Subcutaneous abdominal adipose tissue (tissue), 5 donors: ENCODE measurements around the gene TBC1D21.

Experiments used
- H3K27ac ChIP-seq: one replicate; pipeline ENCODE4 v1.7.0; 2013; ENCODE audit warnings: low read depth, mild to moderate bottlenecking, inconsistent platforms, low read length, moderate library complexity
- H3K27me3 ChIP-seq, 5 donors: one replicate each; pipeline ENCODE4 v1.7.0; 2013; ENCODE audit warnings: low read length in 5 of 5, inconsistent platforms in 1 of 5; ENCODE audit not compliant: control insufficient read depth in 5 of 5, insufficient read depth in 4 of 5
- H3K36me3 ChIP-seq, 5 donors: one replicate each; pipeline ENCODE4 v1.7.0; 2013; ENCODE audit warnings: low read length in 5 of 5; ENCODE audit not compliant: control insufficient read depth in 5 of 5, insufficient read depth in 5 of 5
- H3K4me1 ChIP-seq, 5 donors: one replicate each; pipeline ENCODE4 v1.7.0; 2013; ENCODE audit warnings: low read length in 5 of 5, mild to moderate bottlenecking in 3 of 5, moderate library complexity in 1 of 5; ENCODE audit not compliant: control insufficient read depth in 5 of 5, insufficient read depth in 5 of 5
- H3K4me3 ChIP-seq, 5 donors: one replicate each; pipeline ENCODE4 v1.7.0; 2013; ENCODE audit warnings: low read length in 5 of 5, low read depth in 1 of 5
- H3K9ac ChIP-seq, 5 donors: one replicate each; pipeline ENCODE4 v1.7.0; 2013; ENCODE audit warnings: low read length in 5 of 5, mild to moderate bottlenecking in 4 of 5, moderate library complexity in 3 of 5
- H3K9me3 ChIP-seq, 5 donors: one replicate each; pipeline ENCODE4 v1.7.0; 2013; ENCODE audit warnings: low read length in 5 of 5; ENCODE audit not compliant: control insufficient read depth in 5 of 5
- donor health status: healthy.
- donor health status: healthy.
- donor health status: healthy.
- donor health status: healthy.
- donor health status: healthy.

TBC1D21 gene

GRCh38 chr15:73869216-73869995 is 4.0 kb upstream of the TBC1D21 start:
- no peaks in the 10 kb centered on the region for H3K36me3 ChIP-seq
- no peak overlapping the region for H3K27ac ChIP-seq
- H3K4me1 ChIP-seq = peaks cover 0 to 11% (median 1%) of the 10 kb centered on the region in 5 donors
- no peak overlapping the region for H3K9ac ChIP-seq
- H3K27me3 ChIP-seq = peaks cover 29 to 43% (median 34%) of the 10 kb centered on the region in 5 donors
- H3K4me3 ChIP-seq = no peak overlapping the region
- peaks cover 0 to 2% (median 0%) of the 10 kb centered on the region in 5 donors for H3K9me3 ChIP-seq

- peaks cover 0 to 11% (median 1%) of the 10 kb centered on the region in 5 donors for H3K4me1 ChIP-seq
- no peak overlapping the region for H3K9ac ChIP-seq
- H3K27me3 ChIP-seq = peaks cover 25 to 41% (median 34%) of the 10 kb centered on the region in 5 donors
- no peak overlapping the region for H3K27ac ChIP-seq
- H3K36me3 ChIP-seq = no peaks in the 10 kb centered on the region
- no peaks in the 10 kb centered on the region for H3K9me3 ChIP-seq
- no peak overlapping the region for H3K4me3 ChIP-seq
These were observed 2.5 kb upstream of the TBC1D21 start for GRCh38 chr15:73870700-73871408.

- peaks cover 17 to 41% (median 26%) of the 10 kb centered on the region in 5 donors for H3K27me3 ChIP-seq
- no peak overlapping the region for H3K9ac ChIP-seq
- no peaks in the 10 kb centered on the region for H3K9me3 ChIP-seq
- no peak overlapping the region for H3K4me3 ChIP-seq
- no peaks in the 10 kb centered on the region for H3K36me3 ChIP-seq
- no peak overlapping the region for H3K27ac ChIP-seq
- peaks cover 0 to 9% (median 1%) of the 10 kb centered on the region in 5 donors for H3K4me1 ChIP-seq
These were observed 1.0 kb upstream of the TBC1D21 start for GRCh38 chr15:73872346-73872745.

DNA sequence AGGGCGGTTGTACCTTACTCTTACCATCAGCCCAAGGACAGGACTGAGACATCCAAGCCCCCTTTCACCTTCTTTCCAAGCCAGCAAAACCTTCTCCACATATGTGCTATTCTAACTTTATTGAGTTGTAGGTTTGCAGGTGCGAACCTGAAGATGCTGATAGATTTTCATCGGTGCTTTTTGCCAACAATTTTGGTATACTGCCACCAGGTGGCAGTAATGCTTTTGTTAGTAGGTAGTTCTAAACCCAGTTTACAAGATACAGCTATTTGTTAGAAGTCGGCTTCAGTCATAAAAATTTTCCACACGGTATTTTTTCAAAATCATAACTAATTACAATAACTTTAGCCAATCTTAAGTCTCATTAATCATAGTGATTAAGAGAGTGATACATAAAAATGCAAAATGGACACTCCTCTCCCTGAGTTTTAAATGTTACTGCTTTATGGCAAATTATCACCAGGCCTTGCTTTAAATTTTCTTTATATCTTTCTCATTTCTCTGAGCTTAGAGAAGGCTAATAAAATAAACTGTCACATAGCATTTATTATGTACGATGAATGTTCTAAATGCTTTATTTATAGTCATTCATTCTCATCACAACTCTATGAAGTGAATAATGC is 636 bp downstream of the TBC1D21 start:
- Histone ChIP-seq H3K27me3 (peaks cover 13 to 30% (median 18%) of the 10 kb centered on the region in 5 donors), H3K27ac (no peak overlapping the region), H3K4me1 (peaks cover 0 to 9% (median 1%) of the 10 kb centered on the region in 5 donors), H3K4me3 (no peak overlapping the region), H3K9me3 (peaks cover 0 to 4% (median 0%) of the 10 kb centered on the region in 5 donors), H3K36me3 (no peaks in the 10 kb centered on the region), H3K9ac (no peak overlapping the region)

GRCh38 chr15:73879426-73879825 is 6.1 kb downstream of the TBC1D21 start:
- Histone ChIP-seq H3K27me3 (peaks cover 1 to 28% (median 11%) of the 10 kb centered on the region in 5 donors), H3K4me1 (no peaks in the 10 kb centered on the region), H3K27ac (no peak overlapping the region), H3K9me3 (peaks cover 0 to 4% (median 0%) of the 10 kb centered on the region in 5 donors), H3K9ac (no peak overlapping the region), H3K36me3 (no peaks in the 10 kb centered on the region), H3K4me3 (no peak overlapping the region)

- no peaks in the 10 kb centered on the region for H3K4me1 ChIP-seq
- peaks cover 0 to 4% (median 0%) of the 10 kb centered on the region in 5 donors for H3K9me3 ChIP-seq
These were observed 8.4 kb downstream of the TBC1D21 start for GRCh38 chr15:73881579-73882320.

GRCh38 chr15:73882761-73883419 is 9.5 kb downstream of the TBC1D21 start:
- Histone ChIP-seq H3K9ac (no peak overlapping the region), H3K4me1 (no peaks in the 10 kb centered on the region), H3K27me3 (peaks cover 4 to 31% (median 11%) of the 10 kb centered on the region in 5 donors), H3K4me3 (no peak overlapping the region), H3K36me3 (no peaks in the 10 kb centered on the region), H3K27ac (no peak overlapping the region), H3K9me3 (peaks cover 0 to 1% (median 0%) of the 10 kb centered on the region in 5 donors)

More at GRCh38 chr15:73881579-73882320, 8.4 kb downstream of the TBC1D21 start:
- Histone ChIP-seq H3K4me3 (no peak overlapping the region), H3K27ac (no peak overlapping the region), H3K27me3 (peaks cover 4 to 31% (median 11%) of the 10 kb centered on the region in 5 donors), H3K9ac (no peak overlapping the region), H3K36me3 (no peaks in the 10 kb centered on the region)

DNA sequence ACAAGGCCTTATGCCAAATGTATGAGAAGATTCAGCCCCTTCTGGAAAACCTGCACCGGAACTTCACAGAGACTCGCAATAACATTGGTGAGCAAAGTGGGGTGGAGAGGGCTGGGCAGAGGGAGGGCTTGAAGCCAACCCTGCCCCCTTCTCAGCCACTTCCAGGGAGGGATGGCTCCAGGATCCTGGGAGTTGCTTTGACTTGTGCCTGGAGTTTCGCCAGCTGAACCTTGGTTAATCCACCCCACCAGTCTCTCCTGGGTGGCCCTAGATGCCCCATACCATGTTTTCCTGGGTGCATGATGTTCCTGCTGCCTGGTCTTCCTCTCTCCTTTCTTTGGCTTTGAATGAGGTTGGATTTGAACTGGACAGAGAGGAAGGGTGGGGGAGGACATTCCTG is 10.8 kb downstream of the TBC1D21 start:
- H3K4me1 ChIP-seq = no peaks in the 10 kb centered on the region
- no peaks in the 10 kb centered on the region for H3K9me3 ChIP-seq
- no peak overlapping the region for H3K9ac ChIP-seq
- H3K36me3 ChIP-seq = no peaks in the 10 kb centered on the region
- H3K27ac ChIP-seq = no peak overlapping the region
- H3K4me3 ChIP-seq = no peak overlapping the region
- H3K27me3 ChIP-seq = peaks cover 4 to 31% (median 11%) of the 10 kb centered on the region in 5 donors

DNA sequence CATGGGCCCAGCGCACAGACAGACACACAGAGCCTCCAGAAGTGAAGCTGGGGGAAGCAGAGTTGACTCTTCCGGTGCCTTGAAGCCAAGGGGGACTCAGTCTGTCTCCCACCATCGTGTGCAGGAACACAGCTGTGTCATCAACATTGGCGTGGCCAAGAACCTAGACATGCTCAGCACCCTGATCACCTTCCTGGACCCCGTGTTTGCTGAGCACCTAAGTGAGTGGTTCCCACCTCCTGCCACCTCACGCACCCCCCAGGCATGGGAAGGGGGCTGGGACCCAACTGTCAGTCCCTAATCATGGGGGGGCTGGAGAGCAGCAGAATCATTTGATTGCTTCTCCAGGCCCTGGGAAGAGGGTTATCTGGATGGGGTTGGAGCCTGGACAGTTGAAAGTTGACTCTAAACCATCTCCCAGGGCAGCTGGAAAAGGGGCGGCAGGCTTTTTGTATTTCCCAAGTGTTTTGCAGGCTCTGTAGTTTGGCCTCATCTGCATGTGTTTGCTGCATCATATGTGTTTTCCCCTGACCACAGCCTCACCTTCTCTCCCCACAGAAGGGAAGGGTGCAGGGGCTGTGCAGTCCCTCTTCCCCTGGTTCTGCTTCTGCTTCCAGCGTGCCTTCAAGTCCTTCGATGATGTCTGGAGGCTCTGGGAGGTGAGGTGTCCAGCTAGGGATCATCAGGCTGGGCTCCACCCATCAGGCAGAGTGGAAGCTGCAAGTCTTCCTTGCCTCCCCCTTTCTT is 12.8 kb downstream of the TBC1D21 start:
- Histone ChIP-seq H3K4me1 (no peaks in the 10 kb centered on the region), H3K27me3 (peaks cover 4 to 31% (median 11%) of the 10 kb centered on the region in 5 donors), H3K27ac (no peak overlapping the region), H3K4me3 (no peak overlapping the region), H3K9me3 (no peaks in the 10 kb centered on the region), H3K36me3 (no peaks in the 10 kb centered on the region), H3K9ac (no peak overlapping the region)
